Neuronal stem cell (in vitro differentiated cells): ENCODE results near the gene SLC44A4.

ENCODE experiments used
- DNase-seq: peaks from one replicate; pipeline ENCODE4 v3.0.0-alpha.2; 2013; ENCODE audit warnings: low spot score
- H2AFZ ChIP-seq: one replicate; pipeline ENCODE4 v1.6.1; 2013; ENCODE audit warnings: mild to moderate bottlenecking, low read length, inconsistent platforms
- H2AK5ac ChIP-seq: 2 replicates; pipeline ENCODE4 v1.6.1; 2013; ENCODE audit warnings: low read depth, mild to moderate bottlenecking, inconsistent platforms, low read length, moderate library complexity, mixed read lengths
- H2BK120ac ChIP-seq: 2 replicates; pipeline ENCODE4 v1.6.1; 2013; ENCODE audit warnings: low read depth, mild to moderate bottlenecking, inconsistent platforms, low read length, moderate library complexity, mixed read lengths
- H2BK12ac ChIP-seq: one replicate; pipeline ENCODE4 v1.6.1; 2013; ENCODE audit warnings: low read length, inconsistent platforms
- H2BK15ac ChIP-seq: 2 replicates; pipeline ENCODE4 v1.6.1; 2013; ENCODE audit warnings: mild to moderate bottlenecking, low read length, inconsistent platforms, mixed read lengths
- H2BK5ac ChIP-seq: one replicate; pipeline ENCODE4 v1.6.1; 2013; ENCODE audit warnings: inconsistent platforms, mild to moderate bottlenecking, low read length, moderate library complexity
- H3K14ac ChIP-seq: one replicate; pipeline ENCODE4 v1.6.1; 2013; ENCODE audit warnings: low read length, inconsistent platforms
- H3K18ac ChIP-seq: 2 replicates; pipeline ENCODE4 v1.6.1; 2013; ENCODE audit warnings: low read length, inconsistent platforms
- H3K23ac ChIP-seq: 2 replicates; pipeline ENCODE4 v1.6.1; 2013; ENCODE audit warnings: low read depth, mild to moderate bottlenecking, mixed read lengths, low read length, inconsistent platforms; ENCODE audit not compliant: poor library complexity
- H3K27ac ChIP-seq: replicated peaks from 3 replicates; pipeline ENCODE4 v1.5.1; 2013; ENCODE audit warnings: low read length, inconsistent platforms
- H3K27me3 ChIP-seq, 3 experiments: 2 replicates each; pipeline ENCODE4 v1.6.1; 2013; ENCODE audit warnings: low read length in 3 of 3, mild to moderate bottlenecking in 2 of 3, inconsistent platforms in 1 of 3, low read depth in 1 of 3, mixed read lengths in 1 of 3, moderate library complexity in 1 of 3; ENCODE audit not compliant: control insufficient read depth in 3 of 3, insufficient read depth in 3 of 3
- H3K36me3 ChIP-seq, 2 donors: replicated peaks in 1 of 2; 2 replicates each; pipeline ENCODE4 v1.6.1; 2013; ENCODE audit warnings: low read length in 2 of 2; ENCODE audit not compliant: control insufficient read depth in 2 of 2, insufficient read depth in 2 of 2
- H3K4ac ChIP-seq: 2 replicates; pipeline ENCODE4 v1.6.1; 2013; ENCODE audit warnings: inconsistent platforms, mild to moderate bottlenecking, low read length, moderate library complexity
- H3K4me1 ChIP-seq, 2 donors: 1 replicate in 1 of 2; 2 replicates in 1 of 2; pipeline ENCODE4 v1.6.1; 2013; ENCODE audit warnings: low read length in 2 of 2, low read depth in 1 of 2; ENCODE audit not compliant: control insufficient read depth in 2 of 2, insufficient read depth in 1 of 2
- H3K4me2 ChIP-seq: one replicate; pipeline ENCODE4 v1.6.1; 2013; ENCODE audit warnings: mild to moderate bottlenecking, low read length, inconsistent platforms; ENCODE audit not compliant: insufficient read depth, poor library complexity, severe bottlenecking
- H3K4me3 ChIP-seq, 2 donors: 2 replicates each; pipeline ENCODE4 v1.5.1; 2013; ENCODE audit warnings: low read length in 2 of 2, mild to moderate bottlenecking in 2 of 2, inconsistent platforms in 1 of 2, moderate library complexity in 1 of 2
- H3K79me1 ChIP-seq: one replicate; pipeline ENCODE4 v1.6.1; 2013; ENCODE audit warnings: low read depth, mild to moderate bottlenecking, inconsistent platforms, low read length, moderate library complexity
- H3K9ac ChIP-seq: one replicate; pipeline ENCODE4 v1.6.1; 2013; ENCODE audit warnings: mild to moderate bottlenecking, low read depth, low read length, inconsistent platforms; ENCODE audit not compliant: poor library complexity
- H3K9me3 ChIP-seq, 2 donors: replicated peaks in 1 of 2; 2 replicates each; pipeline versions ENCODE3 to v1.6.1; 2013; ENCODE audit warnings: low read length in 2 of 2, mild to moderate bottlenecking in 2 of 2, inconsistent platforms in 1 of 2, low read depth in 1 of 2, mixed read lengths in 1 of 2, moderate library complexity in 1 of 2; ENCODE audit not compliant: control insufficient read depth in 2 of 2, insufficient read depth in 1 of 2
- H4K8ac ChIP-seq: one replicate; pipeline ENCODE4 v1.6.1; 2013; ENCODE audit warnings: low read depth, mild to moderate bottlenecking, inconsistent platforms, low read length, moderate library complexity
- H4K91ac ChIP-seq: one replicate; pipeline ENCODE4 v1.6.1; 2013; ENCODE audit warnings: low read length, low read depth, mild to moderate bottlenecking, inconsistent platforms; ENCODE audit not compliant: poor library complexity
- WGBS, 2 donors: extraction: QIAGEN DNeasy Blood & Tissue Kit; methylation state at CpG; one replicate each; pipeline ENCODE4 v1.1.7; 2013; ENCODE audit warnings: missing lambda C conversion rate in 2 of 2, mixed read lengths in 1 of 2; ENCODE audit not compliant: insufficient read length in 2 of 2, insufficient replicate concordance in 1 of 2; ENCODE audit errors: extremely low coverage in 2 of 2; 5-methylcytosine and 5-hydroxymethylcytosine counted together

SLC44A4 gene

GRCh38 chr6:31829633-31830283 is 49.0 kb downstream of the SLC44A4 start:
- Histone ChIP-seq H2AFZ (no peak overlapping the region), H3K14ac (no peak overlapping the region), H3K27ac (no peak overlapping the region), H3K36me3 (peaks cover 0 to 6% of the 10 kb centered on the region in 2 donors), H3K27me3 (no peaks in the 10 kb centered on the region), H2BK15ac (no peak overlapping the region), H3K18ac (no peak overlapping the region), H3K9me3 (no peaks in the 10 kb centered on the region), H3K23ac (no peak overlapping the region), H4K8ac (no peak overlapping the region), H3K4me2 (peak overlapping the region; percentile 65), H3K9ac (no peak overlapping the region), H4K91ac (no peak overlapping the region), H2BK12ac (no peak overlapping the region), H2BK5ac (no peak overlapping the region), H3K4ac (no peak overlapping the region), H3K79me1 (no peaks in the 10 kb centered on the region), H3K4me3 (peak overlapping the region; percentile 76 to 78), H2BK120ac (no peak overlapping the region), H2AK5ac (no peak overlapping the region), H3K4me1 (peaks cover 0 to 6% of the 10 kb centered on the region in 2 donors)
- WGBS, 2 donors: no CpG with 5 or more reads among the region's 15 CpGs
- peak; percentile 33 for DNase-seq

- Histone ChIP-seq H3K4me3 (peak within 1 kb of the TSS; percentile 63 to 76), H2BK15ac (no peak within 1 kb of the TSS), H3K14ac (no peak within 1 kb of the TSS), H3K9ac (peak within 1 kb of the TSS; percentile 81), H4K91ac (no peak within 1 kb of the TSS), H3K36me3 (peaks cover 0 to 6% of the 10 kb centered on the region in 2 donors), H2AK5ac (no peak within 1 kb of the TSS), H3K9me3 (no peaks in the 10 kb centered on the region), H4K8ac (no peak within 1 kb of the TSS), H3K18ac (peak within 1 kb of the TSS; percentile 82), H3K4me1 (peaks cover under 1 to 6% of the 10 kb centered on the region in 2 donors), H3K23ac (peak within 1 kb of the TSS; percentile 100), H2BK5ac (no peak within 1 kb of the TSS), H3K79me1 (no peaks in the 10 kb centered on the region), H2BK120ac (no peak within 1 kb of the TSS), H2AFZ (peak within 1 kb of the TSS; percentile 75), H3K27me3 (no peaks in the 10 kb centered on the region), H3K27ac (peak within 1 kb of the TSS; percentile 83), H3K4ac (no peak within 1 kb of the TSS), H2BK12ac (no peak within 1 kb of the TSS), H3K4me2 (peak within 1 kb of the TSS; percentile 99)
- DNase-seq: peak; percentile 99
- WGBS, 2 donors: no CpG with 5 or more reads among the region's 56 CpGs
These were observed 51.3 kb downstream of the SLC44A4 start, which contains the start of gene HSPA1B for GRCh38 chr6:31827286-31828079. TSS of gene HSPA1B (plus strand) at chr6:31827738. CDS start at chr6:31827951, 213 bp downstream.

GRCh38 chr6:31826793-31827285 is 52.0 kb downstream of the SLC44A4 start:
- Histone ChIP-seq H2BK5ac (no peak overlapping the region), H2AFZ (peak overlapping the region; percentile 75), H3K36me3 (peaks cover 0 to 6% of the 10 kb centered on the region in 2 donors), H3K14ac (no peak overlapping the region), H3K9ac (no peak overlapping the region), H2BK120ac (no peak overlapping the region), H3K18ac (peak overlapping the region; percentile 66), H2BK12ac (no peak overlapping the region), H3K27me3 (no peaks in the 10 kb centered on the region), H2AK5ac (no peak overlapping the region), H4K8ac (no peak overlapping the region), H3K9me3 (no peaks in the 10 kb centered on the region), H3K4me3 (peak overlapping the region in 1 of 2 donors; percentile 40), H3K79me1 (no peaks in the 10 kb centered on the region), H4K91ac (no peak overlapping the region), H3K4me2 (peak overlapping the region; percentile 48), H2BK15ac (no peak overlapping the region), H3K4ac (no peak overlapping the region), H3K23ac (no peak overlapping the region), H3K4me1 (peaks cover 5 to 7% of the 10 kb centered on the region in 2 donors), H3K27ac (peak overlapping the region; percentile 83)
- no peak for DNase-seq
- WGBS, 2 donors: no CpG with 5 or more reads among the region's 13 CpGs

DNA sequence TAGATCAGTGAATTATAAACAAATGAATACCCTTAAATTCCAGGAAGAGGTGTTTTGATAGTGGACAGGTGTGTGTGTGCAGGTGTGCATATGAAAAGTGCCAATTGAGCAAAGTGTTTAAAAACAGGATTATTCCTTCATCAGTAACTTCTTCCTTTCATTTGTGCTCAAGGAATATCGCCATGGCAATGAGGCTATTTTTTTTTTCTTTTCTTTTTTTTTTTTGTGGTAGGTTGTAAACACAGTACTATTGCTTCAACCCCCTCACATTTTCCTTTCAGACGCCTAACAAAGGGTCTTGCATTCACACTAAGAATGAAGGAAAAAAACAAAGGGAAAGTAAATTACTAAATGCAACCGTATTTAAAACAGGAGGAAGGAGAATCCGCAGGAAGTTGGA is 53.2 kb downstream of the SLC44A4 start:
- Histone ChIP-seq H3K14ac (no peak overlapping the region), H3K27me3 (no peaks in the 10 kb centered on the region), H2BK15ac (no peak overlapping the region), H2AFZ (no peak overlapping the region), H3K18ac (no peak overlapping the region), H3K4me3 (no peak overlapping the region), H3K27ac (no peak overlapping the region), H4K8ac (no peak overlapping the region), H3K4ac (no peak overlapping the region), H3K4me1 (peaks cover 5 to 6% of the 10 kb centered on the region in 2 donors), H2BK12ac (no peak overlapping the region), H3K9me3 (no peaks in the 10 kb centered on the region), H2AK5ac (no peak overlapping the region), H4K91ac (no peak overlapping the region), H2BK5ac (no peak overlapping the region), H3K36me3 (no peaks in the 10 kb centered on the region), H3K9ac (no peak overlapping the region), H3K79me1 (no peaks in the 10 kb centered on the region), H3K23ac (no peak overlapping the region), H2BK120ac (no peak overlapping the region), H3K4me2 (no peak overlapping the region)
- DNase-seq: no peak
- no CpG with 5 or more reads among the region's 4 CpGs for WGBS, 2 donors
